NCI-H2196 treated with DMSO at 0.1 percent for 48 hours (cell line): ENCODE measurements around the gene TBC1D1.

Experiments used
- DNase-seq: peaks from one replicate; lab custom pipeline; 2025; ENCODE audit not compliant: unreplicated experiment; lab: John Stamatoyannopoulos, UW

The TBC1D1 gene

GRCh38 chr4:37989398-37990260 lies 98.7 kb downstream of the TBC1D1 start:
- no peak for DNase-seq

GRCh38 chr4:37990731-37991245 lies 99.9 kb downstream of the TBC1D1 start:
- DNase-seq: no peak

GRCh38 chr4:37991623-37992410 lies 100.9 kb downstream of the TBC1D1 start:
- no peak for DNase-seq

- DNase-seq: no peak
Measured at GRCh38 chr4:37993806-37994205, 102.9 kb downstream of the TBC1D1 start.

- no peak for DNase-seq
Measured at GRCh38 chr4:37994569-37994968, 103.7 kb downstream of the TBC1D1 start.

GRCh38 chr4:37995299-37995821 lies 104.5 kb downstream of the TBC1D1 start:
- no peak for DNase-seq

GRCh38 chr4:37995981-37996775 lies 105.3 kb downstream of the TBC1D1 start:
- DNase-seq: no peak

- no peak for DNase-seq
Measured at GRCh38 chr4:37998226-37998625, 107.3 kb downstream of the TBC1D1 start.

- DNase-seq: peak; percentile 59
Measured at GRCh38 chr4:37999000-37999716, 108.3 kb downstream of the TBC1D1 start.

GRCh38 chr4:37999965-38000364 lies 109.1 kb downstream of the TBC1D1 start:
- DNase-seq: no peak

- DNase-seq: no peak
Measured at GRCh38 chr4:38001927-38002326, 111.0 kb downstream of the TBC1D1 start.

GRCh38 chr4:38002451-38003071 lies 111.7 kb downstream of the TBC1D1 start:
- DNase-seq: no peak

- DNase-seq: no peak
Measured at GRCh38 chr4:38003102-38003501, 112.2 kb downstream of the TBC1D1 start.

- DNase-seq: no peak
Measured at GRCh38 chr4:38003628-38004027, 112.7 kb downstream of the TBC1D1 start.

- DNase-seq: no peak
Measured at GRCh38 chr4:38004062-38004461, 113.2 kb downstream of the TBC1D1 start.

- no peak for DNase-seq
Measured at GRCh38 chr4:38004887-38005286, 114.0 kb downstream of the TBC1D1 start.

GRCh38 chr4:38005637-38006036 lies 114.8 kb downstream of the TBC1D1 start:
- no peak for DNase-seq

- no peak for DNase-seq
Measured at GRCh38 chr4:38007645-38008044, 116.8 kb downstream of the TBC1D1 start.

- no peak for DNase-seq
Measured at GRCh38 chr4:38008571-38009021, 117.7 kb downstream of the TBC1D1 start.

GRCh38 chr4:38009421-38009820 lies 118.5 kb downstream of the TBC1D1 start:
- no peak for DNase-seq
